Ishikawa (cell line): ENCODE results near the gene CEACAM5.

Experiments
- CEBPB ChIP-seq: IDR thresholded peaks from 2 replicates; pipeline ENCODE4 v1.6.1; 2012
- CREB1 ChIP-seq: IDR thresholded peaks from 2 replicates; pipeline ENCODE4 v1.6.1; 2012; ENCODE audit warnings: low read depth
- EGR1 ChIP-seq: IDR thresholded peaks from 2 replicates; pipeline ENCODE4 v1.6.1; 2012
- EP300 ChIP-seq: IDR thresholded peaks from 2 replicates; pipeline ENCODE4 v1.6.1; 2012; ENCODE audit warnings: borderline replicate concordance
- FOXM1 ChIP-seq: IDR thresholded peaks from 2 replicates; pipeline ENCODE4 v1.6.1; 2012; ENCODE audit warnings: low read depth, borderline replicate concordance
- NFIC ChIP-seq: IDR thresholded peaks from 2 replicates; pipeline ENCODE4 v1.6.1; 2012
- RAD21 ChIP-seq: IDR thresholded peaks from 2 replicates; pipeline ENCODE4 v1.6.1; 2012; ENCODE audit warnings: low read depth
- TAF1 ChIP-seq: IDR thresholded peaks from 2 replicates; pipeline ENCODE4 v1.6.1; 2012; ENCODE audit warnings: low read depth, mild to moderate bottlenecking
- TCF12 ChIP-seq: IDR thresholded peaks from 2 replicates; pipeline ENCODE4 v1.6.1; 2012; ENCODE audit warnings: low read depth
- TEAD4 ChIP-seq: IDR thresholded peaks from 2 replicates; pipeline ENCODE4 v1.6.1; 2012
- YY1 ChIP-seq: IDR thresholded peaks from 2 replicates; pipeline ENCODE4 v1.6.1; 2012; ENCODE audit warnings: low read depth
- ZBTB7A ChIP-seq: IDR thresholded peaks from 2 replicates; pipeline ENCODE4 v1.6.1; 2012; ENCODE audit warnings: low read depth
- TF ChIP-seq, protein P1 (sequence below): IDR thresholded peaks from 2 replicates; pipeline ENCODE4 v1.6.1; 2012; ENCODE audit warnings: low read depth, mild to moderate bottlenecking
- TF ChIP-seq, protein P2 (sequence below): IDR thresholded peaks from 2 replicates; pipeline ENCODE4 v1.6.1; 2012
- TF ChIP-seq, protein P3 (sequence below): IDR thresholded peaks from 2 replicates; pipeline ENCODE4 v1.6.1; 2012

CEACAM5 gene

DNA sequence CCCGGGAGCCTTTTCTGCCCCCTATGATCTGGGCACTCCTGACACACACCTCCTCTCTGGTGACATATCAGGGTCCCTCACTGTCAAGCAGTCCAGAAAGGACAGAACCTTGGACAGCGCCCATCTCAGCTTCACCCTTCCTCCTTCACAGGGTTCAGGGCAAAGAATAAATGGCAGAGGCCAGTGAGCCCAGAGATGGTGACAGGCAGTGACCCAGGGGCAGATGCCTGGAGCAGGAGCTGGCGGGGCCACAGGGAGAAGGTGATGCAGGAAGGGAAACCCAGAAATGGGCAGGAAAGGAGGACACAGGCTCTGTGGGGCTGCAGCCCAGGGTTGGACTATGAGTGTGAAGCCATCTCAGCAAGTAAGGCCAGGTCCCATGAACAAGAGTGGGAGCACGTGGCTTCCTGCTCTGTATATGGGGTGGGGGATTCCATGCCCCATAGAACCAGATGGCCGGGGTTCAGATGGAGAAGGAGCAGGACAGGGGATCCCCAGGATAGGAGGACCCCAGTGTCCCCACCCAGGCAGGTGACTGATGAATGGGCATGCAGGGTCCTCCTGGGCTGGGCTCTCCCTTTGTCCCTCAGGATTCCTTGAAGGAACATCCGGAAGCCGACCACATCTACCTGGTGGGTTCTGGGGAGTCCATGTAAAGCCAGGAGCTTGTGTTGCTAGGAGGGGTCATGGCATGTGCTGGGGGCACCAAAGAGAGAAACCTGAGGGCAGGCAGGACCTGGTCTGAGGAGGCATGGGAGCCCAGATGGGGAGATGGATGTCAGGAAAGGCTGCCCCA, 11.8 kb upstream of the CEACAM5 start:
- TF ChIP-seq, protein P1, sequence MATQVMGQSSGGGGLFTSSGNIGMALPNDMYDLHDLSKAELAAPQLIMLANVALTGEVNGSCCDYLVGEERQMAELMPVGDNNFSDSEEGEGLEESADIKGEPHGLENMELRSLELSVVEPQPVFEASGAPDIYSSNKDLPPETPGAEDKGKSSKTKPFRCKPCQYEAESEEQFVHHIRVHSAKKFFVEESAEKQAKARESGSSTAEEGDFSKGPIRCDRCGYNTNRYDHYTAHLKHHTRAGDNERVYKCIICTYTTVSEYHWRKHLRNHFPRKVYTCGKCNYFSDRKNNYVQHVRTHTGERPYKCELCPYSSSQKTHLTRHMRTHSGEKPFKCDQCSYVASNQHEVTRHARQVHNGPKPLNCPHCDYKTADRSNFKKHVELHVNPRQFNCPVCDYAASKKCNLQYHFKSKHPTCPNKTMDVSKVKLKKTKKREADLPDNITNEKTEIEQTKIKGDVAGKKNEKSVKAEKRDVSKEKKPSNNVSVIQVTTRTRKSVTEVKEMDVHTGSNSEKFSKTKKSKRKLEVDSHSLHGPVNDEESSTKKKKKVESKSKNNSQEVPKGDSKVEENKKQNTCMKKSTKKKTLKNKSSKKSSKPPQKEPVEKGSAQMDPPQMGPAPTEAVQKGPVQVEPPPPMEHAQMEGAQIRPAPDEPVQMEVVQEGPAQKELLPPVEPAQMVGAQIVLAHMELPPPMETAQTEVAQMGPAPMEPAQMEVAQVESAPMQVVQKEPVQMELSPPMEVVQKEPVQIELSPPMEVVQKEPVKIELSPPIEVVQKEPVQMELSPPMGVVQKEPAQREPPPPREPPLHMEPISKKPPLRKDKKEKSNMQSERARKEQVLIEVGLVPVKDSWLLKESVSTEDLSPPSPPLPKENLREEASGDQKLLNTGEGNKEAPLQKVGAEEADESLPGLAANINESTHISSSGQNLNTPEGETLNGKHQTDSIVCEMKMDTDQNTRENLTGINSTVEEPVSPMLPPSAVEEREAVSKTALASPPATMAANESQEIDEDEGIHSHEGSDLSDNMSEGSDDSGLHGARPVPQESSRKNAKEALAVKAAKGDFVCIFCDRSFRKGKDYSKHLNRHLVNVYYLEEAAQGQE: peak; percentile 89
- TF ChIP-seq TCF12: no peak

DNA sequence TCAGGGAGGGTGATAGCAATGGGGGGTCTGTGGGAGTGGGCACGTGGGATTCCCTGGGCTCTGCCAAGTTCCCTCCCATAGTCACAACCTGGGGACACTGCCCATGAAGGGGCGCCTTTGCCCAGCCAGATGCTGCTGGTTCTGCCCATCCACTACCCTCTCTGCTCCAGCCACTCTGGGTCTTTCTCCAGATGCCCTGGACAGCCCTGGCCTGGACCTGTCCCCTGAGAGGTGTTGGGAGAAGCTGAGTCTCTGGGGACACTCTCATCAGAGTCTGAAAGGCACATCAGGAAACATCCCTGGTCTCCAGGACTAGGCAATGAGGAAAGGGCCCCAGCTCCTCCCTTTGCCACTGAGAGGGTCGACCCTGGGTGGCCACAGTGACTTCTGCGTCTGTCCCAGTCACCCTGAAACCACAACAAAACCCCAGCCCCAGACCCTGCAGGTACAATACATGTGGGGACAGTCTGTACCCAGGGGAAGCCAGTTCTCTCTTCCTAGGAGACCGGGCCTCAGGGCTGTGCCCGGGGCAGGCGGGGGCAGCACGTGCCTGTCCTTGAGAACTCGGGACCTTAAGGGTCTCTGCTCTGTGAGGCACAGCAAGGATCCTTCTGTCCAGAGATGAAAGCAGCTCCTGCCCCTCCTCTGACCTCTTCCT, 11.1 kb upstream of the CEACAM5 start:
- TF ChIP-seq EP300 (no peak), ZBTB7A (no peak), YY1 (no peak), CEBPB (no peak)

DNA sequence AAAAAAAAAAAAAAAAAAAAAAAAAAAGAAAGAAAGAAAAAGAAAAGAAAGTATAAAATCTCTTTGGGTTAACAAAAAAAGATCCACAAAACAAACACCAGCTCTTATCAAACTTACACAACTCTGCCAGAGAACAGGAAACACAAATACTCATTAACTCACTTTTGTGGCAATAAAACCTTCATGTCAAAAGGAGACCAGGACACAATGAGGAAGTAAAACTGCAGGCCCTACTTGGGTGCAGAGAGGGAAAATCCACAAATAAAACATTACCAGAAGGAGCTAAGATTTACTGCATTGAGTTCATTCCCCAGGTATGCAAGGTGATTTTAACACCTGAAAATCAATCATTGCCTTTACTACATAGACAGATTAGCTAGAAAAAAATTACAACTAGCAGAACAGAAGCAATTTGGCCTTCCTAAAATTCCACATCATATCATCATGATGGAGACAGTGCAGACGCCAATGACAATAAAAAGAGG, 9.6 kb upstream of the CEACAM5 start:
- TF ChIP-seq TCF12 (no peak), TEAD4 (no peak), NFIC (no peak), ZBTB7A (no peak), YY1 (no peak), CEBPB (no peak), CREB1 (no peak), FOXM1 (no peak), TAF1 (no peak), RAD21 (no peak)
- TF ChIP-seq, protein P2, sequence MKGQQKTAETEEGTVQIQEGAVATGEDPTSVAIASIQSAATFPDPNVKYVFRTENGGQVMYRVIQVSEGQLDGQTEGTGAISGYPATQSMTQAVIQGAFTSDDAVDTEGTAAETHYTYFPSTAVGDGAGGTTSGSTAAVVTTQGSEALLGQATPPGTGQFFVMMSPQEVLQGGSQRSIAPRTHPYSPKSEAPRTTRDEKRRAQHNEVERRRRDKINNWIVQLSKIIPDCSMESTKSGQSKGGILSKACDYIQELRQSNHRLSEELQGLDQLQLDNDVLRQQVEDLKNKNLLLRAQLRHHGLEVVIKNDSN: no peak
- TF ChIP-seq, protein P1: no peak

DNA sequence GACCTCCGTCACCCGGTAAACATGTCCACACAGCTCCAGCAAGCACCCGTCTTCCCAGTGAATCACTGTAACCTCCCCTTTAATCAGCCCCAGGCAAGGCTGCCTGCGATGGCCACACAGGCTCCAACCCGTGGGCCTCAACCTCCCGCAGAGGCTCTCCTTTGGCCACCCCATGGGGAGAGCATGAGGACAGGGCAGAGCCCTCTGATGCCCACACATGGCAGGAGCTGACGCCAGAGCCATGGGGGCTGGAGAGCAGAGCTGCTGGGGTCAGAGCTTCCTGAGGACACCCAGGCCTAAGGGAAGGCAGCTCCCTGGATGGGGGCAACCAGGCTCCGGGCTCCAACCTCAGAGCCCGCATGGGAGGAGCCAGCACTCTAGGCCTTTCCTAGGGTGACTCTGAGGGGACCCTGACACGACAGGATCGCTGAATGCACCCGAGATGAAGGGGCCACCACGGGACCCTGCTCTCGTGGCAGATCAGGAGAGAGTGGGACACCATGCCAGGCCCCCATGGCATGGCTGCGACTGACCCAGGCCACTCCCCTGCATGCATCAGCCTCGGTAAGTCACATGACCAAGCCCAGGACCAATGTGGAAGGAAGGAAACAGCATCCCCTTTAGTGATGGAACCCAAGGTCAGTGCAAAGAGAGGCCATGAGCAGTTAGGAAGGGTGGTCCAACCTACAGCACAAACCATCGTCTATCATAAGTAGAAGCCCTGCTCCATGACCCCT, 9.0 kb upstream of the CEACAM5 start:
- no peak for TF ChIP-seq TCF12
- TF ChIP-seq CREB1: no peak

DNA sequence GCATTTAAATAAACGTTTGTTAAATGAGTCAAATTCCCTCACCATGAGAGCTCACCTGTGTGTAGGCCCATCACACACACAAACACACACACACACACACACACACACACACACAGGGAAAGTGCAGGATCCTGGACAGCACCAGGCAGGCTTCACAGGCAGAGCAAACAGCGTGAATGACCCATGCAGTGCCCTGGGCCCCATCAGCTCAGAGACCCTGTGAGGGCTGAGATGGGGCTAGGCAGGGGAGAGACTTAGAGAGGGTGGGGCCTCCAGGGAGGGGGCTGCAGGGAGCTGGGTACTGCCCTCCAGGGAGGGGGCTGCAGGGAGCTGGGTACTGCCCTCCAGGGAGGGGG, 8.5 kb upstream of the CEACAM5 start:
- TF ChIP-seq, protein P3, sequence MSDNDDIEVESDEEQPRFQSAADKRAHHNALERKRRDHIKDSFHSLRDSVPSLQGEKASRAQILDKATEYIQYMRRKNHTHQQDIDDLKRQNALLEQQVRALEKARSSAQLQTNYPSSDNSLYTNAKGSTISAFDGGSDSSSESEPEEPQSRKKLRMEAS: no peak
- TF ChIP-seq RAD21 (no peak), EGR1 (no peak), EP300 (no peak), CREB1 (no peak), CEBPB (no peak), TCF12 (no peak), TEAD4 (no peak)
- TF ChIP-seq, protein P1: no peak
